ENCODE measurements around the gene SYNE3. TPM values are rescaled to one million over a fixed set of nuclear protein-coding genes. Genes with fewer than 3 reads are reported as not detected.

The SYNE3 gene
- total RNA-seq, 1 experiment from 2014 or later, result 1.2 TPM

DNA sequence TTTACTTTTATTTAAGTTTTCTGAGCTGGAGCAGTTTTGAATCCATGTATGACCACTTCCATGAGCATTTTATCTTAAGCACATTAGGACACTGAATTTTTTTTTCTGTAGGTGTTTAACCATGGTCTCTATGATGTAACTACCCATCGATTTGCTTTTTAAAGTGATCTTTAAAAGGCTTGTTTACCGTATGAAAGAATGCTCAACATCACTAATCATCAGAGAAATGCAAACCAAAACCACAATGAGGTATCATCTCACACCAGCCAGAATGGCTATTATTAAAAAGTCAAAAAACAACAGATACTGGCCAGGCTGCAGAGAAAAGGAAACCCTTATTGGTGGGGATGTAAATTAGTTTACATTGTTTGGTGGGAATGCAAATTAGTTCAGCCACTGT lies 41.4 kb upstream of the SYNE3 start:
- ChIA-PET POLR2A (ENCODE audit: unreplicated experiment) (no interaction called here), CTCF (interaction anchor here (1.2 kb wide), 1 partner anchor 116 kb away, joined by 3 read pairs; no protein-coding TSS in a partner anchor)
- DNase-seq, result no peak
- Histone ChIP-seq H3K4me1 (ENCODE audit: insufficient read depth, low read length) (no peaks in the 10 kb centered on the region), H3K9me2 (replicated peaks; ENCODE audit: low read length) (no peaks in the 10 kb centered on the region), H3K4me2 (ENCODE audit: low read length) (no peak overlapping the region), H3K27ac (ENCODE audit: low read length) (no peak overlapping the region), H3K9ac (ENCODE audit: low read length) (no peak overlapping the region), H2AFZ (ENCODE audit: low read length) (no peak overlapping the region), H3F3A (ENCODE audit: low read length, unreplicated experiment) (no peaks in the 10 kb centered on the region), H3K79me2 (ENCODE audit: low read length) (no peaks in the 10 kb centered on the region), H3K9me3 (ENCODE audit: low read length) (no peaks in the 10 kb centered on the region), H4K20me1 (ENCODE audit: low read length) (no peaks in the 10 kb centered on the region), H3K36me3 (ENCODE audit: low read depth, low read length) (no peaks in the 10 kb centered on the region), H3K27me3 (ENCODE audit: low read length) (no peaks in the 10 kb centered on the region), H3K4me3 (ENCODE audit: low read length) (no peak overlapping the region)
- ATAC-seq, result no peak
- intact Hi-C loops (cut with micrococcal nuclease), result no loop called here
- TF ChIP-seq EZH2 (IDR thresholded peaks at IDR 0.05; ENCODE audit: low read length, unreplicated experiment) (no peak), EZH2phosphoT487 (IDR thresholded peaks at IDR 0.05; ENCODE audit: borderline replicate concordance, low read length) (no peak)
- TF ChIP-seq, protein P1, sequence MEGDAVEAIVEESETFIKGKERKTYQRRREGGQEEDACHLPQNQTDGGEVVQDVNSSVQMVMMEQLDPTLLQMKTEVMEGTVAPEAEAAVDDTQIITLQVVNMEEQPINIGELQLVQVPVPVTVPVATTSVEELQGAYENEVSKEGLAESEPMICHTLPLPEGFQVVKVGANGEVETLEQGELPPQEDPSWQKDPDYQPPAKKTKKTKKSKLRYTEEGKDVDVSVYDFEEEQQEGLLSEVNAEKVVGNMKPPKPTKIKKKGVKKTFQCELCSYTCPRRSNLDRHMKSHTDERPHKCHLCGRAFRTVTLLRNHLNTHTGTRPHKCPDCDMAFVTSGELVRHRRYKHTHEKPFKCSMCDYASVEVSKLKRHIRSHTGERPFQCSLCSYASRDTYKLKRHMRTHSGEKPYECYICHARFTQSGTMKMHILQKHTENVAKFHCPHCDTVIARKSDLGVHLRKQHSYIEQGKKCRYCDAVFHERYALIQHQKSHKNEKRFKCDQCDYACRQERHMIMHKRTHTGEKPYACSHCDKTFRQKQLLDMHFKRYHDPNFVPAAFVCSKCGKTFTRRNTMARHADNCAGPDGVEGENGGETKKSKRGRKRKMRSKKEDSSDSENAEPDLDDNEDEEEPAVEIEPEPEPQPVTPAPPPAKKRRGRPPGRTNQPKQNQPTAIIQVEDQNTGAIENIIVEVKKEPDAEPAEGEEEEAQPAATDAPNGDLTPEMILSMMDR (conservative IDR thresholded peaks at IDR 0.05; ENCODE audit: low read depth, low read length), result no peak
- no TSS peak for BruUV-seq (replicated peaks)

DNA sequence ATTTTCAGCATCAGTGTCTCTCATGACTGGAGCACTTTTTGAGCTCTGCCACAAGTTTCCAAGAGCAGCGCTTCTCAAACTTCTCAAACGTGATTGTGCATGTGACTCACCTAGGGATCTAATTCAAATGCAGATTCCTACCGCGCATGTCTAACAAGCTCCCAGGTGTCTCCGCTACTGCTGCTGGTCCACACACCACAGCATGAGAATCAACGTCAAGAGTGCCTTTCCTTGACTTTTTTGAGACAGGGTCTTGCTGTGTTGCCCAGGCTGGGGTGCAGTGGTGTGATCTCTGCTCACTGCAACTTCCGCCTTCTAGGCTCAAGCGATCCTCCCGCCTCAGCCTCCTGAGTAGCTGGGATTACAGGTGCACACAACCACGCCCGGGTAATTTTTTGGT lies 40.8 kb upstream of the SYNE3 start:
- Histone ChIP-seq H3K4me3 (ENCODE audit: low read length) (no peak overlapping the region), H4K20me1 (ENCODE audit: low read length) (no peaks in the 10 kb centered on the region), H3K9me2 (replicated peaks; ENCODE audit: low read length) (no peaks in the 10 kb centered on the region), H3K27ac (ENCODE audit: low read length) (no peak overlapping the region), H3K36me3 (ENCODE audit: low read depth, low read length) (no peaks in the 10 kb centered on the region), H3K4me2 (ENCODE audit: low read length) (no peak overlapping the region), H3K9me3 (ENCODE audit: low read length) (no peaks in the 10 kb centered on the region), H3K9ac (ENCODE audit: low read length) (no peak overlapping the region), H2AFZ (ENCODE audit: low read length) (no peak overlapping the region), H3K4me1 (ENCODE audit: insufficient read depth, low read length) (no peaks in the 10 kb centered on the region), H3F3A (ENCODE audit: low read length, unreplicated experiment) (no peaks in the 10 kb centered on the region), H3K79me2 (ENCODE audit: low read length) (no peaks in the 10 kb centered on the region), H3K27me3 (ENCODE audit: low read length) (no peaks in the 10 kb centered on the region)
- no TSS peak for BruUV-seq (replicated peaks)
- no peak for TF ChIP-seq EZH2phosphoT487 (IDR thresholded peaks at IDR 0.05; ENCODE audit: borderline replicate concordance, low read length)
- TF ChIP-seq EZH2 (IDR thresholded peaks at IDR 0.05; ENCODE audit: low read length, unreplicated experiment), result no peak
- TF ChIP-seq, protein P1 (conservative IDR thresholded peaks at IDR 0.05; ENCODE audit: low read depth, low read length), result no peak
- DNase-seq (no peak), ATAC-seq (no peak)
- intact Hi-C loops (cut with micrococcal nuclease), result no loop called here
- CTCF ChIA-PET, result interaction anchor here (1.2 kb wide), 1 partner anchor 115 kb away, joined by 3 read pairs; no protein-coding TSS in a partner anchor
- POLR2A ChIA-PET (ENCODE audit: unreplicated experiment), result no interaction called here

DNA sequence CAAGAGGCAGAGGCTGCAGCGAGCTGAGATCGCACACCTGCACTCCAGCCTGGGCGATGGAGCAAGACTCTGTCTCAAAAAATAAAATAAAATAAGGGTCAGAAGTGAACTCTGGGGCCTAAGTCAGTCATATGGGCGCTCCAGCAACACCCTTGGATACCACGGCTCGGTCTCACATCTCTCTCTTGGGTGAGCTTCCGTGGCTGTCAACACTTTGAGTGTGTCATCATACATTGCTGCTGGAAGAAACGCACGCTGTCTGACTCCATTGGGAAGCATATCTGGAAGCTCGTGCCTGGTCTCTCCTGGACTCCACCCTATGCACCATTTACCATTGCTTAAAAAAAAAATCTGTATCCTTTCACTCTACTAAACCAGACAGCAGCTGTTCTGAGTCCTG lies 38.6 kb upstream of the SYNE3 start:
- no peaks in the 10 kb centered on the region for H3K79me2 ChIP-seq (ENCODE audit: low read length)
- DNase-seq (no peak), ATAC-seq (no peak)
- no peak overlapping the region for H3K4me3 ChIP-seq (ENCODE audit: low read length)
- no peaks in the 10 kb centered on the region for H3K9me2 ChIP-seq (replicated peaks; ENCODE audit: low read length)
- H3K36me3 ChIP-seq (ENCODE audit: low read depth, low read length), result no peaks in the 10 kb centered on the region
- no peaks in the 10 kb centered on the region for H3K9me3 ChIP-seq (ENCODE audit: low read length)
- no peaks in the 10 kb centered on the region for H3F3A ChIP-seq (ENCODE audit: low read length, unreplicated experiment)
- no peaks in the 10 kb centered on the region for H4K20me1 ChIP-seq (ENCODE audit: low read length)
- H3K4me2 ChIP-seq (ENCODE audit: low read length), result no peak overlapping the region
- intact Hi-C loops (cut with micrococcal nuclease), result no loop called here
- no peak overlapping the region for H2AFZ ChIP-seq (ENCODE audit: low read length)
- peaks cover 6% of the 10 kb centered on the region; the same call in 1 of the 2 replicates for H3K4me1 ChIP-seq (ENCODE audit: insufficient read depth, low read length)
- H3K9ac ChIP-seq (ENCODE audit: low read length), result no peak overlapping the region
- ChIA-PET CTCF (no interaction called here), POLR2A (ENCODE audit: unreplicated experiment) (no interaction called here)
- BruUV-seq (replicated peaks), result no TSS peak
- no peak overlapping the region for H3K27ac ChIP-seq (ENCODE audit: low read length)
- no peaks in the 10 kb centered on the region for H3K27me3 ChIP-seq (ENCODE audit: low read length)
- TF ChIP-seq, protein P1 (conservative IDR thresholded peaks at IDR 0.05; ENCODE audit: low read depth, low read length), result no peak
- no peak for TF ChIP-seq EZH2phosphoT487 (IDR thresholded peaks at IDR 0.05; ENCODE audit: borderline replicate concordance, low read length)
- TF ChIP-seq EZH2 (IDR thresholded peaks at IDR 0.05; ENCODE audit: low read length, unreplicated experiment), result no peak
